Right lobe of liver (tissue), 6 donors: Measurements from ENCODE around the gene ACOT8. TPM values are rescaled to one million over a fixed set of nuclear protein-coding genes. Genes with fewer than 3 reads are reported as not detected.

Experiments used
- ATAC-seq, 4 donors: fragments of 200-7000 bp; cut with Tn5 transposase; one replicate each; pipeline ENCODE4 v1.9.1; 2020; ENCODE audit warnings: mild to moderate bottlenecking in 4 of 4, moderate library complexity in 4 of 4
- DNase-seq, 3 donors: peaks; one replicate each; pipeline ENCODE4 v3.0.0-alpha.2; 2020
- H3K27ac ChIP-seq, 3 donors: fragments of 200-600 bp; one replicate each; pipeline ENCODE4 v1.8.0; 2022
- H3K27me3 ChIP-seq, 2 donors: fragments of 200-600 bp; one replicate each; pipeline ENCODE4 v1.8.0; 2022
- H3K36me3 ChIP-seq, 4 donors: fragments of 200-600 bp; sonication (generic) in 1 of 4; one replicate each; pipeline versions ENCODE4 v1.5.1 to v1.8.0; 2017 to 2022; ENCODE audit warnings: control low read depth in 1 of 4
- H3K4me1 ChIP-seq, 4 donors: fragments of 200-600 bp; sonication (generic) in 1 of 4; one replicate each; pipeline versions ENCODE4 v1.5.1 to v1.8.0; 2017 to 2022; ENCODE audit warnings: control low read depth in 1 of 4
- H3K4me3 ChIP-seq, 3 donors: fragments of 200-600 bp; one replicate each; pipeline ENCODE4 v1.8.0; 2022
- H3K9me3 ChIP-seq, 4 donors: fragments of 200-600 bp; sonication (generic) in 1 of 4; one replicate each; pipeline versions ENCODE4 v1.5.1 to v1.8.0; 2017 to 2022; ENCODE audit warnings: control low read depth in 1 of 4
- CTCF ChIP-seq, 4 donors: fragments of 200-600 bp in 3 of 4; fragments of 450-650 bp in 1 of 4; IDR thresholded peaks; one replicate each; pipeline versions ENCODE4 v1.5.1 to v1.8.0; 2016 to 2022; ENCODE audit warnings: antibody characterized with exemption in 4 of 4, mild to moderate bottlenecking in 2 of 4
- POLR2A ChIP-seq: fragments of 450-650 bp; IDR thresholded peaks from one replicate; pipeline ENCODE4 v1.6.1; 2017; ENCODE audit warnings: antibody characterized with exemption, mild to moderate bottlenecking
- WGBS: methylation state at CpG from one replicate; pipeline ENCODE4 v1.1.6; 2018; ENCODE audit warnings: low coverage, low lambda C conversion rate; ENCODE audit not compliant: insufficient coverage; ENCODE audit errors: missing lambda C conversion rate; 5-methylcytosine and 5-hydroxymethylcytosine counted together
- intact Hi-C, 2 donors: fragments of 100-400 bp; cut with DNase I; formaldehyde crosslinking; loops; one replicate each; pipeline versions ENCODE4 v1.11.2 to v1.14.1; 2022
- total RNA-seq, 6 experiments: library from RNA; depleted of rRNA in 2 of 6; stranded (reverse); fragments of >200 nt in 2 of 6; fragmentation: NEBNext Ultra II Directional in 3 of 6; extraction: Animal tissue kit (Norgen Biotek cat#: 25700) in 3 of 6; gene quantifications; one replicate each; pipeline versions ENCODE4 v1.1.0 to v1.2.4, GENCODE V29; 2016 to 2023
- donor health status: DM: no; HTN: yes; CAD: no.
- donor health status: DM: no; HTN: no; CAD: no.
- donor health status: DM: no; HTN: no; CAD: no.
- donor health status: DM: no; HTN: yes; CAD: no.
- donor health status: DM: no; HTN: yes; CAD: no.

ACOT8 gene
- total RNA-seq, 6 experiments from 2014 or later, result 13.9 to 32.1 (median 19.4) TPM

GRCh38 chr20:45888681-45889080, 31.5 kb upstream of the ACOT8 start:
- H3K4me3 ChIP-seq, result no peak overlapping the region
- no CpG with 5 or more reads among the region's 3 CpGs for WGBS

GRCh38 chr20:45887346-45887715, 30.1 kb upstream of the ACOT8 start, which contains the start of gene SPATA25:
TSS of gene SPATA25 (minus strand) at chr20:45887622. CDS start at chr20:45887590, 32 bp downstream.
- 89% methylated on average over 2 of the region's 8 CpGs for WGBS
- peaks cover 0 to 14% (median 0%) of the 10 kb centered on the region in 4 donors for H3K36me3 ChIP-seq

More at GRCh38 chr20:45888681-45889080, 31.5 kb upstream of the ACOT8 start:
- Histone ChIP-seq H3K27me3 (no peaks in the 10 kb centered on the region), H3K27ac (no peak overlapping the region), H3K4me1 (peaks cover 0 to 38% (median 6%) of the 10 kb centered on the region in 4 donors), H3K9me3 (no peaks in the 10 kb centered on the region), H3K36me3 (peaks cover 0 to 9% (median under 1%) of the 10 kb centered on the region in 4 donors)
- TF ChIP-seq CTCF (IDR thresholded peaks at IDR 0.05) (no peak), POLR2A (no peak)
- no peak for DNase-seq
- intact Hi-C loops, result loop anchor here in 1 of 2 donors (10.0 kb wide), 1 partner anchor 76 kb away; no protein-coding TSS in a partner anchor
- no peak for ATAC-seq

GRCh38 chr20:45886590-45887345, 29.6 kb upstream of the ACOT8 start:
- intact Hi-C loops, result loop anchor here in 1 of 2 donors (10.0 kb wide), 1 partner anchor 78 kb away; no protein-coding TSS in a partner anchor
- Histone ChIP-seq H3K36me3 (peaks cover 0 to 14% (median 0%) of the 10 kb centered on the region in 4 donors), H3K27ac (no peak overlapping the region), H3K4me3 (no peak overlapping the region), H3K4me1 (peaks cover 0 to 27% (median 7%) of the 10 kb centered on the region in 4 donors), H3K9me3 (no peaks in the 10 kb centered on the region), H3K27me3 (no peaks in the 10 kb centered on the region)
- TF ChIP-seq CTCF (IDR thresholded peaks at IDR 0.05), result no peak
- no peak for TF ChIP-seq POLR2A
- DNase-seq, result no peak
- WGBS, result 84% methylated on average over 6 of the region's 19 CpGs
- ATAC-seq, result no peak

More at GRCh38 chr20:45887346-45887715, 30.1 kb upstream of the ACOT8 start, which contains the start of gene SPATA25:
- intact Hi-C loops, result loop anchor here in 1 of 2 donors (10.0 kb wide), 1 partner anchor 77 kb away; no protein-coding TSS in a partner anchor
- TF ChIP-seq CTCF (IDR thresholded peaks at IDR 0.05) (no peak), POLR2A (no peak)
- no peak for ATAC-seq
- Histone ChIP-seq H3K4me3 (no peak within 1 kb of the TSS), H3K4me1 (peaks cover 0 to 27% (median 6%) of the 10 kb centered on the region in 4 donors), H3K27ac (no peak within 1 kb of the TSS), H3K27me3 (no peaks in the 10 kb centered on the region), H3K9me3 (no peaks in the 10 kb centered on the region)
- DNase-seq, result no peak

- no peak for TF ChIP-seq POLR2A
- TF ChIP-seq CTCF (IDR thresholded peaks at IDR 0.05), result no peak
- no peak overlapping the region for H3K27ac ChIP-seq
- no peaks in the 10 kb centered on the region for H3K27me3 ChIP-seq
- 20% methylated on average over 2 of the region's 9 CpGs for WGBS
- intact Hi-C loops, result loop anchor here in 1 of 2 donors (10.0 kb wide), 1 partner anchor 82 kb away; no protein-coding TSS in a partner anchor
- peaks cover 0 to 12% (median 4%) of the 10 kb centered on the region in 4 donors for H3K4me1 ChIP-seq
- peaks cover 0 to 19% (median 0%) of the 10 kb centered on the region in 4 donors for H3K36me3 ChIP-seq
- no peak for ATAC-seq
- H3K9me3 ChIP-seq, result no peaks in the 10 kb centered on the region
- DNase-seq, result no peak
- H3K4me3 ChIP-seq, result no peak overlapping the region
Measured at GRCh38 chr20:45883100-45883469, 25.9 kb upstream of the ACOT8 start.
